Common myeloid progenitor, CD34-positive (primary cell): ENCODE measurements around the gene ZBTB49.

ENCODE experiments used
- CTCF ChIA-PET: fragments of 350-600 bp; sonication (Branson Sonifier 250); formaldehyde crosslinking; loops from one replicate; lab custom pipeline; 2021; ENCODE audit warnings: antibody characterized with exemption; lab: Charles Lee
- POLR2A ChIA-PET: fragments of 350-600 bp; sonication (Branson Sonifier 250); formaldehyde crosslinking; loops from one replicate; lab custom pipeline; 2021; ENCODE audit warnings: antibody characterized with exemption; lab: Charles Lee
- DNase-seq, 3 donors: peaks; one replicate each; pipeline versions ENCODE4 v3.0.0 to v3.0.0-alpha.2; 2013
- H3K27ac ChIP-seq, 2 experiments: 1 replicate in 1 of 2; 2 replicates in 1 of 2; pipeline ENCODE4 v1.7.0; 2013; ENCODE audit warnings: inconsistent platforms in 2 of 2, low read length in 2 of 2, mild to moderate bottlenecking in 2 of 2, low read depth in 1 of 2, moderate library complexity in 1 of 2; ENCODE audit not compliant: severe bottlenecking in 2 of 2, insufficient read depth in 1 of 2, poor library complexity in 1 of 2
- H3K27me3 ChIP-seq, 5 experiments: replicated peaks in 2 of 5; 1 replicate in 3 of 5; 2 replicates in 2 of 5; pipeline versions ENCODE4 v1.6.1 to v1.7.0; 2013; ENCODE audit warnings: low read length in 4 of 5, mild to moderate bottlenecking in 2 of 5, moderate library complexity in 2 of 5, inconsistent platforms in 1 of 5; ENCODE audit not compliant: insufficient read depth in 5 of 5, control insufficient read depth in 4 of 5
- H3K36me3 ChIP-seq, 4 experiments: 1 replicate in 2 of 4; 2 replicates in 2 of 4; pipeline versions ENCODE4 v1.6.1 to v1.7.0; 2013; ENCODE audit warnings: low read length in 3 of 4, control low read depth in 1 of 4, mild to moderate bottlenecking in 1 of 4; ENCODE audit not compliant: control insufficient read depth in 4 of 4, insufficient read depth in 4 of 4
- H3K4me1 ChIP-seq, 4 experiments: 1 replicate in 3 of 4; 2 replicates in 1 of 4; pipeline versions ENCODE4 v1.6.1 to v1.7.1; 2013; ENCODE audit warnings: low read length in 3 of 4, mild to moderate bottlenecking in 3 of 4, control low read depth in 1 of 4, inconsistent platforms in 1 of 4, moderate library complexity in 1 of 4; ENCODE audit not compliant: control insufficient read depth in 4 of 4, insufficient read depth in 4 of 4; ENCODE audit errors: control extremely low read depth in 1 of 4
- H3K4me3 ChIP-seq, 7 experiments: 1 replicate in 4 of 7; 2 replicates in 3 of 7; pipeline versions ENCODE4 v1.5.1 to v1.7.0; 2013; ENCODE audit warnings: mild to moderate bottlenecking in 7 of 7, low read length in 6 of 7, moderate library complexity in 6 of 7, inconsistent platforms in 2 of 7, low read depth in 2 of 7, control low read depth in 1 of 7; ENCODE audit not compliant: insufficient read depth in 4 of 7, control insufficient read depth in 1 of 7; ENCODE audit errors: extremely low read depth in 1 of 7
- H3K9me3 ChIP-seq, 5 experiments: 1 replicate in 4 of 5; 2 replicates in 1 of 5; pipeline versions ENCODE4 v1.6.1 to v1.7.1; 2013; ENCODE audit warnings: low read length in 4 of 5, mild to moderate bottlenecking in 2 of 5, inconsistent platforms in 1 of 5, low read depth in 1 of 5, moderate library complexity in 1 of 5; ENCODE audit not compliant: control insufficient read depth in 4 of 5, insufficient read depth in 2 of 5; ENCODE audit errors: control extremely low read depth in 1 of 5
- WGBS: methylation state at CpG from one replicate; pipeline ENCODE4 v1.1.5; 2013; ENCODE audit not compliant: insufficient coverage; 5-methylcytosine and 5-hydroxymethylcytosine counted together

ZBTB49 gene

DNA sequence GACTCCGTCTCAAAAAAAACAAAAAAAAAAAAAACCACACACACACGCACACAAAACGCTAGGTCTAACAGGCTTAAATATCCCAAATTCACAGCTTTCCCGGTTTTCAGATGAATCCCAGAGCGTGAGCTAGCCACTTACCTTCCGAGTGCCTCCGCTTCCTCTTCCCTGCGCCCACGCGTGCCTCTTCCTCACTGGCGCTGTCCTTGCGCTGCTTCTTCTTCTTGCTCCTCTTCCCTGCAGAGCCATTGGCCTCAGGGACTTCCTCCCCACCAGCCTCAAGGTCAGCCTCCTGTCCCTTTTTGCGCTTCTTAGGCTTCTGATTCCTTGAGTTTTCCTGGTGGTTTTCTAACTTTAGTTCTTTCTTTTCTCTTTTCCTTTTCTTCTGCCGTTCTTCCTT lies 15.8 kb upstream of the ZBTB49 start:
- no peak for DNase-seq
- ChIA-PET CTCF (interaction anchor here (1.1 to 1.6 kb wide), 4 partner anchors 11 to 64 kb away, joined by 3 to 5 read pairs (median 4); no protein-coding TSS in a partner anchor), POLR2A (no interaction called here)
- peaks cover 0 to 1% (median 0%) of the 10 kb centered on the region in 4 experiments for H3K4me1 ChIP-seq
- no peaks in the 10 kb centered on the region for H3K27me3 ChIP-seq
- over 99% methylated on average over 11 of the region's 14 CpGs for WGBS
- no peak overlapping the region for H3K27ac ChIP-seq
- H3K9me3 ChIP-seq = no peaks in the 10 kb centered on the region
- peaks cover 14 to 68% (median 52%) of the 10 kb centered on the region in 4 experiments for H3K36me3 ChIP-seq
- H3K4me3 ChIP-seq = no peak overlapping the region

DNA sequence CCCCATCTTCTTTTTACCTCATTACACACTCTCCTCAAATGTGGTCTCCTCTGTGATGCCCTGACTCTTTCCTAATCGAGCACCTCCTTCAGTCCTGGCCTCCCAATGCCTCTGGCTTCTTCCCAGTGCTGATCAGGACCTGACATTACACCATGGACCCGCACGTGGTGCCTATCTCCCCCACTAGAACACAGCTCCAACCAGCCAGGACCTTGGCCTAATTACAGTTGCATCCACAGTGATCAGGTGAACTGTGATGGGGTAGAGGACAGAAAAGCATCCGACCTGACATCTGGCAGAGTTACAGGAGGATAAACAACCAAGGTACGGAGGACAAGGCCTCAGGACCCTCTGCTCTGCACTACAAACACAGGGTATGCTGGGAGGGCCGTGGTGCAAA lies 12.5 kb upstream of the ZBTB49 start:
- Histone ChIP-seq H3K27me3 (no peaks in the 10 kb centered on the region), H3K27ac (no peak overlapping the region), H3K36me3 (peaks cover 14 to 72% (median 54%) of the 10 kb centered on the region in 4 experiments), H3K4me1 (no peaks in the 10 kb centered on the region), H3K9me3 (no peaks in the 10 kb centered on the region), H3K4me3 (no peak overlapping the region)
- ChIA-PET CTCF (no interaction called here), POLR2A (no interaction called here)
- DNase-seq = no peak
- WGBS = 67% methylated on average over 3 of the region's 6 CpGs

- 77% methylated on average over 5 of the region's 6 CpGs for WGBS
Measured at GRCh38 chr4:4281787-4282186, 8.3 kb upstream of the ZBTB49 start.

DNA sequence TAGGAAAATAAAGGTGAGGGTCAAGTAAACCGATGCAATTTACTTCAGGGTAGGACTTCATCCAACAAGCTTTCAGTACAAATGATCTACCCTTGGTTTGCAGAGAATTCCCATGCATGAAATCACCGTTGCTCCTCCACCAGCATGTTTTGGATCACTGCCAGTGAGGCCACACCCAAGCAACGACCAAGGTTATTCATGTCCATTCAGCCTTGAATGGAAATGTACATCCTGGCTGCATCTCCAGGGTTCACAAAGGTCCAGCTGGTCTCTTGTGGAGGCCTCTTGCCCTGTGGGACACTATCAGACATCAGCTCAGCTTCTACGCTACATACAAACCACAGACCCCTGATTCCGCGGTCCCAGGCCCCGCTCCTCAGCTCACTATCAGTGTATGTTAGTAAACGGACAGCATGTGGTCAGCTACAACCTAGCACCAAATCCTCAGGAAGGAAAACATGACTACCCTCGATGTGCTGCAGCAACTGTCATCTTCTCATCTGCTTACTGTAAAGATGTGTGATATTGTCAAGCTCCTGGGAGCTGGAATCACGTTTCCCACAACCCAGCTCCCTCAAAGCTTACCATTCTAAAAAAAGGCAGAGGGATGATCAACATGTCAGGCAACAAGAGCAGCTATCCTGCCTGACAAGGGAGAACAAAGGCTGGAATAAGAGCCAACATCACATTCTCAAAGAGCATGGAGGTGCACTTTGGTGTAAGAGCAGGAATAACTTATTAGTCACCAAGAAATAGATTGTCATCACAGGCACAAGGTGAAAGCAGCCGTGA lies 5.0 kb upstream of the ZBTB49 start:
- CTCF ChIA-PET = interaction anchor here (0.8 to 2.2 kb wide), 6 partner anchors 8 to 37 kb away, joined by 3 to 6 read pairs (median 4); no protein-coding TSS in a partner anchor
- Histone ChIP-seq H3K9me3 (no peaks in the 10 kb centered on the region), H3K4me3 (no peak overlapping the region), H3K36me3 (peaks cover 11 to 57% (median 39%) of the 10 kb centered on the region in 4 experiments), H3K27ac (no peak overlapping the region), H3K27me3 (no peaks in the 10 kb centered on the region), H3K4me1 (peaks cover 7 to 13% (median 11%) of the 10 kb centered on the region in 4 experiments)
- peak in 1 of 3 donors; percentile 3 for DNase-seq
- 95% methylated on average over 6 of the region's 11 CpGs for WGBS
- POLR2A ChIA-PET = interaction anchor here (0.9 kb wide), 1 partner anchor 12 kb away, joined by 3 read pairs; no protein-coding TSS in a partner anchor

More at GRCh38 chr4:4281787-4282186, 8.3 kb upstream of the ZBTB49 start:
- Histone ChIP-seq H3K9me3 (no peaks in the 10 kb centered on the region), H3K4me1 (no peaks in the 10 kb centered on the region), H3K4me3 (no peak overlapping the region), H3K36me3 (peaks cover 14 to 82% (median 53%) of the 10 kb centered on the region in 4 experiments), H3K27me3 (no peaks in the 10 kb centered on the region), H3K27ac (peak overlapping the region in 1 of 2 experiments; percentile 39)
- no peak for DNase-seq
- CTCF ChIA-PET = interaction anchor here (0.8 to 1.8 kb wide), 4 partner anchors 13 to 57 kb away, joined by 3 to 5 read pairs (median 4); no protein-coding TSS in a partner anchor
- POLR2A ChIA-PET = no interaction called here

DNA sequence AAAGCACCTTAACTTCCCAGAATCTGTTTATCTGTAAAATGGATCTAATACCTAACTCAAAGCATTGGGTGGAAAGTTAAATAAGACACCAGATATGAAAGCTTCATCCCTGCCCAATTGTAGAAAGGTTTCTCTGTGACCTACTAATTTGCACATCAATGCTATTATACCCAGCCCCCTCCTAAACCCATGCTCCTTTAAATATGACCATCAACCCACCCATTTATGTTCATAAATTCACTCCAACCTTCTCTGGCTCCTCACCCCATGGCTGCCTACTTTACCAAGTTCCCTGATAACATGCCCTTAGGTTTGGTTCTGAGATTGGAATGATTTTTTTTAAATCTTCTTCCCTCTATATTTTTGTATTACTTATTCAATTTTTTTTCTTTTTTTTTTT lies 2.0 kb upstream of the ZBTB49 start:
- H3K27me3 ChIP-seq = no peaks in the 10 kb centered on the region
- H3K36me3 ChIP-seq = peaks cover 2 to 38% (median 18%) of the 10 kb centered on the region in 4 experiments
- H3K27ac ChIP-seq = no peak overlapping the region
- no peak for DNase-seq
- CTCF ChIA-PET = interaction anchor here (1.2 kb wide), 1 partner anchor 28 kb away, joined by 8 read pairs; no protein-coding TSS in a partner anchor
- peaks cover 13 to 24% (median 22%) of the 10 kb centered on the region in 4 experiments for H3K4me1 ChIP-seq
- H3K9me3 ChIP-seq = no peaks in the 10 kb centered on the region
- POLR2A ChIA-PET = no interaction called here
- no peak overlapping the region for H3K4me3 ChIP-seq

DNA sequence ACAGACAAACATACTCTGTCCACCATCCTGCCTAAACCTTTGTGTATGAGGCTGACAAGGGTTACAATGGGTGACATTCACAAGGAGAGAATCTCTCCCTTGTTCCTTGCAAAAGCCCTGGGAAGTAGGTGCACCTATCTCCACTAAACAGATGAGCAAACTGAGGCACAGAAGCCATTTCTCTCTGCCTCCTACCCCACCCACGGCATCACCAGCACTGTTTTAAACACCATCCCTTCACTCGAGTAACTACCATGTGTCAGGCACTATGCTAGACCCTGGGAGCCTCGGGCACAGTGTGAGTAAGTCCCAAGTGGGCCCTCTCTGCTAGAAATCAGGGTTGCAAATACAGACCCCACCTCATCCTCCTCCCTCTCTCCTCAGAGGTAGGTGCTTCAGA lies 996 bp upstream of the ZBTB49 start:
- Histone ChIP-seq H3K4me1 (peaks cover 13 to 24% (median 22%) of the 10 kb centered on the region in 4 experiments), H3K27me3 (no peaks in the 10 kb centered on the region), H3K36me3 (peaks cover 2 to 30% (median 14%) of the 10 kb centered on the region in 4 experiments), H3K9me3 (no peaks in the 10 kb centered on the region), H3K27ac (peak overlapping the region; percentile 52 to 77), H3K4me3 (peak overlapping the region in 6 of 7 experiments; percentile 68 to 93 (median 90))
- no peak for DNase-seq
- ChIA-PET CTCF (no interaction called here), POLR2A (no interaction called here)
- WGBS = 54% methylated on average over 3 of the region's 3 CpGs

DNA sequence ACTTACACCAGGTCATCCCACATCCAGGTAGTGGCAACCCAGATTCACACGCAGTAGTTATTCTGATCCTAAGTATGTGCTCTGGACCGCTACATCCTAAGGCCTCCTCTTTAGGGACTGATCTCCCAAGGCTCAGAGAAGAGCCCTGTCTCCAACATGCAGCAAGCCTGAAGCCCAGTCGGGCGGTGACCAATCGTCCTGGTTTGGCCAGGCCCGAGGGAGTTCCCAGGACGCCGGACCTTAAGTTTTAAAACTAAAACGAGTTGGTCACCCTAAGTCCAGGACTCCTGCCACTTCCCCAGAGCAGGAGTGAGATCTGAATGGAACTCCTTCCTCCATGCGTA lies 482 bp upstream of the ZBTB49 start:
- peak overlapping the region; percentile 68 to 93 (median 87) for H3K4me3 ChIP-seq
- no peaks in the 10 kb centered on the region for H3K9me3 ChIP-seq
- peaks cover 13 to 24% (median 22%) of the 10 kb centered on the region in 4 experiments for H3K4me1 ChIP-seq
- ChIA-PET POLR2A (interaction anchor here (0.9 kb wide), 1 partner anchor 9 kb away, joined by 3 read pairs; no protein-coding TSS in a partner anchor), CTCF (interaction anchor here (1.4 kb wide), 1 partner anchor 29 kb away, joined by 4 read pairs; no protein-coding TSS in a partner anchor)
- peak overlapping the region; percentile 52 to 77 for H3K27ac ChIP-seq
- DNase-seq = no peak
- peaks cover 2 to 24% (median 11%) of the 10 kb centered on the region in 4 experiments for H3K36me3 ChIP-seq
- no peaks in the 10 kb centered on the region for H3K27me3 ChIP-seq
- 1% methylated on average over 9 of the region's 10 CpGs for WGBS
